HG03469 (cell line): Measurements from ENCODE around the gene SLC1A7.

Experiments
- ATAC-seq: cut with Tn5 transposase; IDR thresholded peaks from one replicate; pipeline ENCODE4 v1.9.1; 2021; ENCODE audit warnings: mild to moderate bottlenecking, moderate library complexity, moderate number of reproducible peaks; ENCODE audit not compliant: unreplicated experiment

SLC1A7 gene

DNA sequence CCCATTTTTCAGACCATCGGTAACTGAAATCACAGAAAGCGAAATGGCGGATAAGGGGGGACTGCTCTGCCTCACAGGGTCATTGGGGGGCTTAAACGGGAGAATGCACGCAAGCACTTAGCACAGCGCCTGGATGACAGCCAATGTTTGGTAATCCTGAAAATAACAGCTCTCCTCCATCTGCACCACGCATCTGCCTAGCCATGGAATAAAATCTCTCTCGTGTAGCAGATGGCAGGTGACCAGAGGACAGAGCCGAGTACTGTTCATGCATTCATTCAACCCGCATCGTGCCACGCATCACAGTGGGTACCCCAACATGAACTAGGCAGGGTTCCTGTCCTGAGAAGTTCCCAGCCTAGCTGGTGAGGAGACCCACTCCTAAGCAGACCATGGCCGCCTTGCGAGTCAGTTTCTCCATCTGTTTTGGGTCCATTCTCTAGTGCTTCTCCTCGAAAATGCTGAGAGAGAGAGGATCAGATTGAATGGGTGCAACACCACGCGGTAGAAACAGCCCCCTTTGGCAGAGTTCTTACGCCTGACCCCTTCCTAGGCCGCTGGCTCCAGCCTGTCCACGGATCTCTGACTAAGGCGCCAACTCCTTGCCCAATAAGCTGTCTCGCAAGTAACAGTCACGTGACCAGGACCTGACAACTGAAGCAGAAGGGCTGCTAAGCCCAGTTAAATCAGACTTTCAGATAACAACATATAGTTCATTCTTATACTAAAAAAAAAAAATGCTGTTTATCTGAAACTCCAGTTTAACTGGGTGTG lies 7.3 kb downstream of the SLC1A7 start:
- ATAC-seq, result no peak

DNA sequence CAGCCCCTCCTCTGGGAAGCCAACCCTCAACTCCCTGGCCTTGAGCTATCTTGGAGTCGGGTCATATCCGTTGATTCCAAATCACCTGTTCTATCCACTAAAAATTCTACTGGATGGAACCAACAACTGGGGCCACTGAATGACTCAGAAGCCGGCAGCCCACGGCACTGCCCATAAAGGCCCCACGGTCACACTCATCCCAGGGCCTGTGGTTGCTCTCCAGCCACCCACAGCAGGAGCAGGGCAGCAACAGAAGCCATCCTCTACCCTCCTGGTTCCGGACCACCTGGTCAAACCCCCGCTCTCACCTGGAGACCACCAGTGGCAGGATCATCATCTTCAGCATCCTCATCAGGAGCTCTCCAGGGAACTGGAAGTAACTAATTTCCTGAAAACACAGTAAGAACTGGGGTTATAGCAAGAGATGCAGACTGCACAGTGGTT lies 8.4 kb downstream of the SLC1A7 start:
- no peak for ATAC-seq

DNA sequence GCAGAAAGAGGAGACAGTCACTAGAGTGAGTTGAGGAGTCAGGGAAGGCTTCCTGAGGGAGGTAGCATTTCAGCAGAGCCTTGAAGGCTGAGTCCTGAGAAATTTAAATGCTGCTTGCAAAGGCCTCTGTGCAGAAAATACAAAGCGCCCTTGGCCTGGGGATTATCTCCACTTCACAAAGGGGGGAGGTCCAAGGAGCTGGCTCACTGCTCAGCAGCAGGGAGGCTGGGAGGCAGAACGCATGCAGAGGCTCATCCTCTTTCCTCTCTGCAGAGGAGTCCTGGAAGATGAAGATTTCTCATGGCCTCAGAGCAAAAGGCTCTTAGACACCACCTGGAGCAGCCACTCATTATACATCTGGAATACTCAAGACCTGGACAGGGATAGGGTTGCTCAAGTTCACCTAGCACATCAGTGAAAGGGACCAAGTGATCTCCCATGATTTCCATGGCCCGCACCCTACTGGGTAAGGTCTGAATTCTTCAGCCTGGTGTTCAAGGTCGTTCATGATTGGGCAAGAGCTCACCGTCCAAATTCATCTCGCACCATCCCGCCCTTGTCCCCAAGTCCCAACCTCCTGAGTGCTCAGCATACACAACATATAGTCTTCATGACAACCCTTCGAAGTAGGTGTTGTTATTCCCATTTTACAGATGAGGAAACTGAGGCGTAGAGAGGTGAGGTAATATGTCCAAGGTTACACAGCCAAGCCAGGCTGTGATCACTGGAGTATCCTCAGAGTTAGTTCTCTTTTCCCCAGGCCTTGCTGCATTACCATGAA lies 9.0 kb downstream of the SLC1A7 start:
- no peak for ATAC-seq

DNA sequence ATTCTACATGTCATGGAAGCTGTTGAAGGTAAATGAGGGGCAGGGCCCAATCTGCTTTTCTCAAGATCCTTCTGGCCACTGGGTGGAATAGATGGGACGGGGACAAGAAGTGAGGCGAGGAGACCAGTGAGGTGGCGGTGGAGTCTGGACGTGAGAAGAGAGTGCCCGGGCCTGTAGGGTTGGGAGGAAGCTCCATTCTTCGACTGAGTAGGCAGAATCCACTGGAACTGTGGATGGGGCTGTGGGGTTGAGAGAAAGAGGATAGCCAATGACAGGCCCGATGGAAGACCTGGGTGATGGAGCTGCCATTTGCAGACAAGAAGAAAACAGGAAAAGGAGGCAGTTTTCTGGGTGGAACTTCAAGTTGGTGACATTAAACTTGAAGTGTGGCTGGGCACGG lies 10.3 kb downstream of the SLC1A7 start:
- ATAC-seq, result no peak

DNA sequence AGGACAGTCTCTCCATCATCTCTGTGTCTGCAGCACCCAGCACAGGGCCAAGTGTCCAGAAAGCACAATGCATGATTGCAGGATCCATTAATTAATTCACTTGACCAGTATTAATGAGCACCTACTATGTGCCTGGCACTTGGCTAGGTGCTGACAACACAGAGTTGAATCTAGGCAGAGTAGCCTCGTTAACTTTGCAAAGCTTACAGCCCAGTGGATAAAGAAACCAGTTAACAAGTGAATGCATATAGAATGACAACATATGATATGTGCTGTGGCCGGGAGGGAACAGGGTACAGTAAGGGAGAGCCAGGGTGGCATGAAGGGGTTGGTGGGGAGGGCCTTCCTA lies 10.9 kb downstream of the SLC1A7 start:
- no peak for ATAC-seq

DNA sequence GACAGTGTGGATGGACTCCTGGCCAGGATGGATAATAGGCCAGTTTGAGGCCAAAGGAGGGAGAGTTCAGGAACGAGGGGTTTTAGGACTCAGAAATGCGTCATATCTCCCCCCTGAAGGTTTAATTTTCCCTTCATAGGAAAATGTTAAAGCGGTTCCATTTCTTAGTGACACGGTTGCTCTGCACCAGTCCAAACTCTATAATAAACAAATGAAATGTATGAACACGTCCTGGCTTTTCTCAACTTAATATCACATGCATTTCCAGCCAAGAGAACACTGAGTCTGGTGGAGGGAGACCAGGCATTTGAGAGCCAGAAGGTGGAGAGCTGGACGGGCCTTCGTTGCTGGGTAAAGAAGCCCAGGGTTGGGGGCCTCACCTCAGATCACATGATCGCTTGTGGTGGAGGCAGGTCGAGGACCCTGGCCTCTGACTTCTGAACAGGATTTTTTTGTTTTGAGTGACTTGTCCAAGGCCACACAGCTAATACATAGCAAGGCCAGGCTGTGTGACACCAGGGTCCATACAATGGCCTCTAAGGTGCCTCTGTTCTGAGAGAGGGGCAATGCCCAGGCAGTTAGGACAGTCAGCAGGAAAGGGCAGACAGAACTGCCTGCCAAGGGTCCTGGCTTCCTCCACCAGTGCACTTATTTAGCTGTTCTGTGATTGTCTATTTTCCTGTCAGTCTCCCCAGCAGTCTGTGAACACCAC lies 11.4 kb downstream of the SLC1A7 start:
- no peak for ATAC-seq

DNA sequence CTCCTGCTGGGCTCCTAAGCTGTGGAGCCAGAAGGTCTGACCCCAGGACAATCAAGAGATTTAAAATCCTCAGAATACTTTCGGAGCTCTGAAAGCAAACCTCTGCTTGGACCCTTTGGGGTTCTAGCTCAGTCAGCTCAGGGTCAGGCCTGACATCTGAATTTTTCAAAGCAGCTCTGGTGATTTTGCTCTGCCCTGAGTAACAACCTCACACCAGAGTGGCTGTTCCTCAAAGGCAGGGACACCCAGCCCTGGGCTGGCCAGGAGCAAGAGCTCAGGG lies 11.9 kb downstream of the SLC1A7 start:
- no peak for ATAC-seq

DNA sequence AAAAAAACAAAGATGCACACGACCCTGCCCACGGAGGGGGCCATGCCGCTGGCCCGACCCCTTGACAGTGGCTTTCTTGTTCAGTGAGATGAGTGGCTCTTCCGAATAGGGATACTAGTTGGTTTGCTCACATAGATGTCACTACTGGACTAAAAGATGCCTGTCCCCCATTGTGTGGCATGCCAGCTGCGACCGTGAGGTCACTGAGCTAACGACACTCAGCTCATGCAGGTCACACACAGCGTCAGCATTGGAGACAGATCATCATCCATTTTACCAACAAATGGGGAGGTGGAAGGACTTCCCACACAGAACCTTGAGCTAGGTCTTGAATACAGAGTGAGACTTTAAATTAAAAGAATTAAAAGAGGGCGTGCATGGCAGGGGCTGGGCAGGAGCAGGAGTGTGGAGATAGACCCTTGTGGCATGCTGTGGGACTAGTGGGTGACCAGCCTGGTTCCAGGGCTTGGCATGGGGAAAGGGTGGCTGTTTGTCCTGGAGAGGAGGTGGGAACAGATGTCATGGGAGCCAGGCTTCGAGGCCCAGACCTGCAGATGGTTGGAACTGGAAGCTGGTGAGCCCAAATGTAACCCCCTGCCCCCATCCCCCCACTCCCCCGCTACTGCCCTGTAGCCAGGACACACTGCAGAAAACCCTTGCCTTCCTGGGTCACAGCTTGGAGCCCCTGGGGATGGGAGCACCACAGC lies 12.4 kb downstream of the SLC1A7 start:
- no peak for ATAC-seq

DNA sequence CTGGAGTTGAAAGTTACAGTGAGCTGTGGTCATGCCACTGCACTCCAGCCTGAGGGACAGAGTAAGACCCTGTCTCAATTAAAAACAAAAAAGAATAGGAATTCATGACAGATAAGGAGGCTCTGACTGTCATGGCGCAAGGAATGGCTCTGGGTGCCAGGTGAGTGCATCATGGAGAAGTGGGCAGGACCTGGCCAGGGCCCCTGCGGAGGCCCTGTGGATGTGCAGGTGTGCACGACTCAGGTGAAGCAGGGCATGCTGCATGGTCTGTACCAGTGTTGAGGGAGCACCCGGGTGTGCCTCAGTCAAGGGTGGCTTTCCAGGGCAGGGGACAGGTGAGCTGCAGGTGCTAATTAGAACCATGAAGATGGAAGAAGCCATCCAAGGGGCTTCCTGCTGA lies 14.0 kb downstream of the SLC1A7 start:
- ATAC-seq, result no peak

DNA sequence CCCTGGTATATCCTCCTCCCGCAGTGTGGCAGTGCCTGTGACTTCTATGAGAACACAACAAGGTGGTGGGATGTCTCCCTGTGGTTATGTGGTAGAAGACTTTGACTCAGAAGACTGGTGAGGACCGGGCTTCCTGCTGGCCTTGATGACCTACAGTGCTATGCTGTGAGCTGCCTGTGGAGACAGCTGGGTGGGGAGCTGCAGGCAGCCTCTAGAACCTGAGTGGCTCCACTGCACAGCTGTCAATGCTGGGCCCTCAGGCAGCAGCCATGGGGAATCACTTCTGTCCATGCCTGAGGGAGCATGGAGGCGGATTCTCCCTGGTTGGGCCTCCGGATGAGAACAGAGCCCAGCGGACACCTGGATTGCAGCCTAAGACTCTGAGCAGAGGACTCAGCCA lies 14.9 kb downstream of the SLC1A7 start:
- ATAC-seq, result no peak

DNA sequence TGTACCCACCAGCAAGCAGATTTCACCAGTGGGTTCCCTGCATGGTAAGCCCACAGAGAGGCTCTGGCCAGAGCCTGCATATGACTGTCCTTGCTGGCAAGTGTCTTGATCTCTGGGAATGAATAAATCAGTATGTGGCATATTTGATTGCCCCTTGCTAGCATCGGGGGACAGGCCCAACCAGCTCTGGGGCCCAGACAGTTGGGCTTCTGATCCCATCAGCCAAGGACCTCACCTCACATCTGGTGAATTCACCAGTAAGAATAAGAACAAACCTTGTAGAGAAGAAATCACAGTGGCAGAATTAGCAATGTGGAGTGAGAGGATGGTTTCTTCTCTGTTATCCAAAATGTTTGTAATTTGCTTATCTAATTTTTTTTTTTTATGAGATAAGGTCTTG lies 15.9 kb downstream of the SLC1A7 start:
- ATAC-seq, result no peak

DNA sequence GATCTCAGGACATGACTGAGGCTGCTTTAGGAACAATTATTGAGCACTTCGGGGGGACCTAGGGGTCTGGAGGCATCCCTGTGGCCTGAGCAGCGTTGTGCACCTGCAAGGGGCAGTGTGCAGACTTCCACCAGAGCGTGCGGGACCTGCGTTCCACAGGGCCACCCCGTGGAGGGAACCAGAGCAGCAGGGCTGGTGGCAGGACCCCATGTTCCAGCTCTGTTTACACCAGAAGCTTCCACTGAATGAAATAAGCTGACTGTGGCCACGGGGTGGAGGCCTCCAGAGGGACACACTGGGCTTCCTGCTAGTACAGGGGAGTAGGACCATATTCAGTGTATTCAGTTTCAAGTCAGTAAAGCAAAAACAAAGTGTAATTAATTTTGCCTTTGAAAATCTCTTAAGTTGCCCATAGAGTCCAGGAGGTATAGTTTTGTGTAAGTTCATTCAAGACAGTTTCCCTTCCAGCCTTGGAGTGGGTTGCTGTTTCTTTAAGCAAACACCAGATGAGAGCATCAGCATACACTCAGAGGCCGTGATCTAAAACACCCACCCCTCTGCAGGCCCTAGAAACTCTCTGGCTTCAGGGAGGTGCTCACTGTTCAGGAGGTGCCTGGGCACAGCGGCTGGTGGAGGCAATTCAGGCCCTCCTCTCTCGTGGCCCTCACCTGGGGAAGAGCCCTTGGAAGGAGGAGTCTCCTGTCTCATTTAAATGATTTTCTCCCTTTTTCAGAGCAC lies 16.6 kb downstream of the SLC1A7 start:
- ATAC-seq, result no peak

DNA sequence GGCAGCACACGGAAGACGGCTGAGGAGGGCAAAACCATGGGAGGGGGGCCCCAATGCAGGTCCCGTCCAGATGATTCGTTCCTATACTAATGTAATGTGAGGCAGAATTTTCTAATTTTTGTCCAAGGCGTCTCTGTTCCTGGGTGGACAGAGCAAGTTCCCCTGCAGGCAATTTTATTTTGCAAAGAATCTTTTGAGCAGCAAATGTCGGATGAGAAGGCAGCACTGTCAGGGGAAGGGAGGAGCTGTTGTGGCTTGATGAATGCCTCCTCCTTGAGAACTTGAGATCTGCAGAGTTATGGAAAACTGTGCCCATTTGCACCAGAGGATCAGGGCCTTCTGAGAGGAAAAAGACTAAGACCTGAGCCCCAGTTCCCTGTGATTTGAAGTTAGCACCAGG lies 17.3 kb downstream of the SLC1A7 start:
- ATAC-seq, result no peak

DNA sequence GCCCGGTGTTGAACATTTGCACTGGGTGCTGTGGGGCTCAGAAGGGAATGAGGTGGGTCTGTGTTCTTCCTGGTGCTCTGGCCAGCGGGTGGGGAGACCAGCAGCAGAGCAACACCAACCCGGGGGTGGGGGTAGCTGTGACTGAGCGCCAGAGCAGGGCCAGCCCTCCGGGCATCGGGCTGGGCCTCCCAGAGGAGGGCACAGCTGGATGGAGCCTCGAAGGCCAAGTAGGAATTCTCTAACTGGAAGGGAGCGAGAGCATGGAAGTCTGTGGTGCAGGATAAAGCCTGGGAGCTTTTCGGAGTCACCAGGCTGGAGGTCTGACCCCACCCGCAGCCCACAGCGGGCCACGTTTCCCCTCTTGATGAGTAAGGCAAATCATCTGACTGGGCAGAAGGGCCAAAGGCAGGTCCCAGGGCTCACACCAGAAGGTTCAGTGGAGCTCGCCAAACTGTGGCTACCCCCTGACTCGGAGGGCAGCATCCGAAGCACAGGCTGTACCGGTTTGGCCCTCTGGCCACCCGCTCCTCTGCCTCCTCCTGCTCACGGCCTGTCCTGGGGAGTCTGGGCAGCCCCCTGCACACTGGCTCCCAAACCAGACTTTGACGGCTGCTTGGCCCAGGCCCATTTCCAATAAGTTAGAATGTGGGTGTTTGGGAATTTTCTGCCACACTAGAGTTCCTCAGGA lies 18.8 kb downstream of the SLC1A7 start:
- no peak for ATAC-seq

DNA sequence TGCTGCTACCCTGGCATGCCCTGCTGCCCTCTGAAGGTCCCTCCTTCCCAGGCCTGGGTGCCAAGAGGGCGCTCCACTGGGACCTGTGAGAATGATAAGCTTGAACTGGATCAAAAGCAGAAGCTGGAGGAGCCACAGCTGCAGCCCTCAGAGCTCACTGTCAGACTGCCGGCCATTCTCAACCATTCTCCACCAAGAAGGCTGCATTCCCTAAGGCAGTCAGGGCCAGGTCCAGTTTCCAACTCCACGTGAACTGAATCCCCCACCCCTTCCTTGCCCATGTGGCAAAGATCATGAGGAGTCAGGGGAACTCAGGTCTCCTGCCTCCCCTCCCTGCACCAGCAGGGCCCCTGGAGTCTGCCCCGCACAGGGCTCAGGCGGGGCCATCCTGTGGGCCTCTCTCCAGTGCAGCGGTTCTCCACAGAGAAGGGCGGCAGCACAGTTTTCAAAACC lies 19.5 kb downstream of the SLC1A7 start:
- ATAC-seq, result no peak

DNA sequence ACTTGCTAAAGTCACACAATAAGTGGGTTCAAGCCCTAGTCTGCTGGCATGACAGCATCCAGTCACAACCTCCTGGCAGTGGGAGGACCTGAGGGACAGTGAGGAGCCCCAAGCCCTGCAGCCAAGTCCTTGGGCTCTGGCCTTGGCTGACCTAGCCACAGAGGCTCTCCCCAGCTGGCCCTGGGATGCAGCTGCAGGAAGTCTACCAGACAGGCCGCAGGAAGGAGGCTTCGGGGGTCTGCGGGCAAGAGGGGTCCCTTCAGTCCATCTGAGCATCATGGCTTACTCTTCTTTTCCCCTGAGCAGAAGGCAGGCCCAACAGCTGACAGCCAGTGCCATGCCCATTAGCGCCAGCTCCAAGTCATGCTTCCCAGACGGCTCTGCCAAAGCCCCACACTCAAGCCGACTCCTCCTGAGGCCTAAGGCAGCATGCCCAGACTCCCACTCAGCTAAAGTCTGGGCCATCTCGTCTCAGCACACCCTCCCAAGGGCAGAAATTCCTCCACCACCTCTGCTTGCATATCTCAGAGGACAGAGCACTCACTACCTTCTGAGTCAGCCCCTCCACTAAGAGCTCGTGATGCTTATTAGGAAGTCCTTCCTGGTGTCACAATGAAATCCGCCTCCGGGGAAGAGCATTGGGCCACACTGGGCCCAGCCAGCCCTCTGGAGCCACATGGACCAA lies 20.1 kb downstream of the SLC1A7 start:
- ATAC-seq, result no peak

DNA sequence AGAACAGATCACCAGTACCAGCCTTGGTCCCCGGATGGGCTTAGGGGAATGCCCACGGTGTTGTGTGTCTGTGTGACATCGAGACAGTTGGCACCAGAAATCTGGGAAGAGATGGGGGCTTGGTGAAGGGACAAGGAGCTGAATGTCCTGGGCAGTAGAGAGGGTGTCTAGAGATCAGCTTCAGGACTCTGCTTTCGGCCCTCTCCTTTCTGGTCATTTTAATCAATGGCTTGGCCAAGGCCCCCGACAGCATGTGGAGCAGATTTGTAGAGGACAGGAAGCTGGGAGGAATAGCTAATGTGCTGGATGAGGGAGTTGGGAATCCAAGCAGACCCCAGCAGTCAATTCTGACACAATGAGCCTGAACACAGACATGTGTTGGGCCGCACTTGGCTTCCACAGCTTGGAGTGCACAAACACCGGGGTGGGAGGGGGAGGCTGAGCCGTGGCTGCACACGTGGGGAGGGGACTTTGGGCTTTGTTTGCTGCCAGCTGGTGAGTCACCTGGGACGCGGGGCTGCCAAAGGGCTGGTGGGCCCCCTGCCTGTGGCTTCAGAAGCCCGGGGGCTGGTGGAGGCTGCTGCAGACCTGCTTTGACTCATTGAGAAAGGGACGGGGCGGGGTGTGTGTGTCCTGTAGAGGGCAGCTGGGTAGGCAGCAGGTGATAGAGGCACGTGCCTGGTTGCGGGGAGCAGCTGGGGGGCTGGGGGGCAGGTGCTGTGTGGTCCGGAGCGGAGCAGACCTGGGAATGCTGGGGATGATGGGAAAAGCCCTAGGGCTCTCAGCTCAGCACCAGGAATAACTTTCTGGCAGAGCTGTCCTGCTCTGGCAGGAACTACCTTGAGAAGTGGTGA lies 20.9 kb downstream of the SLC1A7 start:
- no peak for ATAC-seq

DNA sequence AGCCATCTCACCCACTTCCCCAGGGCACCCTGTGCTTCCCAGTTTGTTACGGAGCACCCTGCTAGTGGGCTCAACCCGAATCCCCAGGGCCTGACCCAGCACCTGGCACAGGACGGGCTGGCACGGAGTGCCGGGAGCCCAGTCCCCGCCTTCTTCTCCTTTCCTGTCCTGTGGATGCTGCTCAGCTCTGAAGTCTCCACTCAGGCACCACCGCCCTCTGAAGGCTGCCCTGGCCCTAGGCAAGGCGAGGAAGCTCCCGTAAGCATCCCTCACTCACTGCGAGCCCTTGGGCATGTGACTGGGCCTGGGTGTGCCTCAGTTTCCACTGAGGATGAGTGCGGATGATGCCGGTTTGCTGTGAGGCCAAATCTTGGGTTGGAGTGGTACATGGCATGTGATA lies 21.8 kb downstream of the SLC1A7 start:
- no peak for ATAC-seq

DNA sequence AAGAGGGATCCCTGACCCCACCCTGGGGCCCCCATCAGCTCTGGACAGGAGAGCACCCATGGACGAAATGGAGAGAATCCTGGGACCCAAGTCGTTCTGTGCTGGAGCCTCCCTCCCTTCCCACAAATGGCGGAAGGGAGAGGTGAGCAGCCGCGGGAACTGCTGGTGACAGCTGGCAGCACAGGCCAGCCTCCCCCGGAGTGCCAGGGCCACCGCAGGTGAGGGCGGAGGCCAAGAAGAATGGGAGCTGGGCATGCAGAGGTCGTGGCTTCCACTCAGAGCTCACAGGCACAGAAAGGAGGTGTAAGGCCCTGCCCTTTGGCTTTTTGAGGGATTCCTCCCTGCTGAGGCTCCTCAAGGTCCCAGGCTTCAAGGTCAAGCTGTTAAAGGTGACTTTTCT lies 24.6 kb downstream of the SLC1A7 start:
- ATAC-seq, result no peak
